Keratinocyte (primary cell): ENCODE measurements around the gene ZNF205.

Experiments used
- EZH2 ChIP-seq: IDR thresholded peaks from one replicate; pipeline ENCODE4 v1.6.1; 2012; ENCODE audit warnings: inconsistent platforms, mild to moderate bottlenecking, low read length, moderate library complexity
- TF ChIP-seq, protein P1 (sequence below), 3 experiments: IDR thresholded peaks in 1 of 3; conservative IDR thresholded peaks in 1 of 3; optimal IDR thresholded peaks in 1 of 3; 2 replicates in 2 of 3; 3 replicates in 1 of 3; pipeline versions ENCODE3 to v1.5.1; 2011; ENCODE audit warnings: low read length in 3 of 3, mild to moderate bottlenecking in 3 of 3, moderate library complexity in 2 of 3, control low read depth in 1 of 3, inconsistent platforms in 1 of 3; ENCODE audit not compliant: insufficient read depth in 2 of 3; ENCODE audit errors: extremely low read depth in 1 of 3

GRCh38 chr16:3152027-3152276 is 39.6 kb downstream of the ZNF205 start:
- TF ChIP-seq, protein P1, sequence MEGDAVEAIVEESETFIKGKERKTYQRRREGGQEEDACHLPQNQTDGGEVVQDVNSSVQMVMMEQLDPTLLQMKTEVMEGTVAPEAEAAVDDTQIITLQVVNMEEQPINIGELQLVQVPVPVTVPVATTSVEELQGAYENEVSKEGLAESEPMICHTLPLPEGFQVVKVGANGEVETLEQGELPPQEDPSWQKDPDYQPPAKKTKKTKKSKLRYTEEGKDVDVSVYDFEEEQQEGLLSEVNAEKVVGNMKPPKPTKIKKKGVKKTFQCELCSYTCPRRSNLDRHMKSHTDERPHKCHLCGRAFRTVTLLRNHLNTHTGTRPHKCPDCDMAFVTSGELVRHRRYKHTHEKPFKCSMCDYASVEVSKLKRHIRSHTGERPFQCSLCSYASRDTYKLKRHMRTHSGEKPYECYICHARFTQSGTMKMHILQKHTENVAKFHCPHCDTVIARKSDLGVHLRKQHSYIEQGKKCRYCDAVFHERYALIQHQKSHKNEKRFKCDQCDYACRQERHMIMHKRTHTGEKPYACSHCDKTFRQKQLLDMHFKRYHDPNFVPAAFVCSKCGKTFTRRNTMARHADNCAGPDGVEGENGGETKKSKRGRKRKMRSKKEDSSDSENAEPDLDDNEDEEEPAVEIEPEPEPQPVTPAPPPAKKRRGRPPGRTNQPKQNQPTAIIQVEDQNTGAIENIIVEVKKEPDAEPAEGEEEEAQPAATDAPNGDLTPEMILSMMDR (optimal IDR thresholded peaks at IDR 0.05 in 1 of 3, IDR thresholded peaks at IDR 0.05 in 1 of 3, conservative IDR thresholded peaks at IDR 0.05 in 1 of 3; ENCODE audit: extremely low read depth in 1 of 3, insufficient read depth in 2 of 3, low read length in 3 of 3) = no peak
- no peak for TF ChIP-seq EZH2
